NCI-H2081 (cell line): Measurements from ENCODE around the gene THBS1.
A peak's percentile ranks its signal among the peaks of the same experiment; 100 is the strongest.

ENCODE experiments used
- DNase-seq, 2 experiments: peaks; one replicate each; lab custom pipeline; 2025; lab: John Stamatoyannopoulos, UW

Gene THBS1

GRCh38 chr15:39608185-39609139 lies 27.6 kb downstream of the THBS1 start:
- DNase-seq: no peak

GRCh38 chr15:39609166-39609916 lies 28.5 kb downstream of the THBS1 start:
- DNase-seq: no peak

- DNase-seq: no peak
Observed at GRCh38 chr15:39610665-39611064, 29.8 kb downstream of the THBS1 start.

GRCh38 chr15:39613271-39613670 lies 32.4 kb downstream of the THBS1 start:
- DNase-seq: no peak

GRCh38 chr15:39613861-39614260 lies 33.0 kb downstream of the THBS1 start:
- no peak for DNase-seq

- DNase-seq: no peak
Observed at GRCh38 chr15:39616731-39617455, 36.0 kb downstream of the THBS1 start.

GRCh38 chr15:39618063-39618823 lies 37.4 kb downstream of the THBS1 start:
- no peak for DNase-seq

- peak; percentile 56 to 85 for DNase-seq
Observed at GRCh38 chr15:39621210-39621609, 40.3 kb downstream of the THBS1 start.

- no peak for DNase-seq
Observed at GRCh38 chr15:39621976-39622375, 41.1 kb downstream of the THBS1 start.

- peak; percentile 57 to 82 for DNase-seq
Observed at GRCh38 chr15:39622660-39623516, 42.0 kb downstream of the THBS1 start.

GRCh38 chr15:39623529-39623931 lies 42.7 kb downstream of the THBS1 start:
- no peak for DNase-seq

GRCh38 chr15:39624806-39625205 lies 43.9 kb downstream of the THBS1 start:
- no peak for DNase-seq

GRCh38 chr15:39625451-39625850 lies 44.6 kb downstream of the THBS1 start:
- no peak for DNase-seq

- DNase-seq: no peak
Observed at GRCh38 chr15:39625856-39626255, 45.0 kb downstream of the THBS1 start.

GRCh38 chr15:39627451-39628143 lies 46.7 kb downstream of the THBS1 start:
- DNase-seq: no peak

- DNase-seq: no peak
Observed at GRCh38 chr15:39628144-39628508, 47.2 kb downstream of the THBS1 start.

- DNase-seq: no peak
Observed at GRCh38 chr15:39628546-39629257, 47.8 kb downstream of the THBS1 start.

GRCh38 chr15:39629371-39629770 lies 48.5 kb downstream of the THBS1 start:
- no peak for DNase-seq

GRCh38 chr15:39629906-39630305 lies 49.0 kb downstream of the THBS1 start:
- peak in 1 of 2 experiments; percentile 19 for DNase-seq
